Suppressor macrophage treated with lipopolysaccharide for 4 hours (primary cell): Measurements from ENCODE around the gene WDR1.
A peak's percentile ranks its signal among the peaks of the same experiment; 100 is the strongest.

Source experiments
- DNase-seq: peaks from one replicate; pipeline ENCODE4 v3.0.0-alpha.2; 2020

WDR1 gene

DNA sequence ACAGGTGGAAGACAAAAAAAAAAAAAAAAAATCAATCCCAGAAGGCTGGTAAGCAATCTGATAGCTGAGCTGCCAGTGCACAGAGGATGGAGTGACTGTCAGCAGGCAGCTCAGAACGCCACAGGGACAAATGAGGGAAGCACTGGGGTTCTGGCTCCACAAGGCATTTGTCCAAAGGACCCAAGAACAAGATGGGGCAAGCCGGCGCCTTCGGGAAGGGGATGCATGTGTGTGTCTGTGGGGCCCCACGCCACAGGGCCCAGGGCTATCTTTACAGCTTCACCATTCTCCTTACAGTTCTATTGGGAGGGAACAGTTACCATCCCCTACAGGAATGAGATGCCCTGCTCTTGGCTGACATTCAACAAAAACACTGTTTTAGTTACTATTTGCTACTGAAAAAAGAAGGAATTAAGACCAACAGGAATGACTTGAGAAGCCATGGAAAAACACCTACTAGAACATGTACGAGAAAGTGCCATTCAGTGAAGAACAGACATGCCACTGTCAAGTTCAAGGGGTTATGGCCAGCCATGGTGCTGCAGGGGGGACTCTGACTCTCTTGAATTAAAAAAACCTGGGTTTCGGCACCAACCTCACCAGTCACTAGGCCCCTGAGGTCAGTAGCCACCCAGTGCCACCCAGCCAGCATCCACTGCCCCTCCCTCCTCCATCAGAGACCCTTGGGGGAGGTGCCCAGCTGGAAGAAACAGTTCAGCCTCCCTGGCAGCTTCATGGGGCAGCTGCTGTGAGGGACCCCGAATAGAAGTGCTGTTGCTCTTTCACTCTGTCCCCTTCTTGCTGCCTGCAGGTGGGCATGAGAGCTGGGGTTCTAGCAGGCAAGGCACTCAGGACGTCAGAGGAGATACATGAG lies 18.5 kb downstream of the WDR1 start:
- no peak for DNase-seq

DNA sequence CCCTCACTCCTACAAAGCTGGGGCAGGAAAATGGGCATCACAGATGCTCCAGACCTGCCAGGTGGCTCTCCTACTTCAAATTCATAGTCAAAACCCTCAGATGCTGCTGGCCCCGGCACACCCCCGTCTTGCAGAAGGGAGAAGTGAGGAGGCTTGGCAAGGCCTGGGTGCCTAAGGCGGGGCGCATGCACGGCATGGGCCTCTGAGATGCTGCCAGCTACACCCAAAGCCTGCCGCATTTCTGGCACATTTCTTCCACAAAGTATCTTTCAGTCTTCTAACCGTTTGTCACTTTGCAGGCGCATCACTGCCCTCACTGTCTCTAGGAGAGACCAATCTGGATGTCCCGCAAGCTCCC lies 19.6 kb downstream of the WDR1 start:
- no peak for DNase-seq

DNA sequence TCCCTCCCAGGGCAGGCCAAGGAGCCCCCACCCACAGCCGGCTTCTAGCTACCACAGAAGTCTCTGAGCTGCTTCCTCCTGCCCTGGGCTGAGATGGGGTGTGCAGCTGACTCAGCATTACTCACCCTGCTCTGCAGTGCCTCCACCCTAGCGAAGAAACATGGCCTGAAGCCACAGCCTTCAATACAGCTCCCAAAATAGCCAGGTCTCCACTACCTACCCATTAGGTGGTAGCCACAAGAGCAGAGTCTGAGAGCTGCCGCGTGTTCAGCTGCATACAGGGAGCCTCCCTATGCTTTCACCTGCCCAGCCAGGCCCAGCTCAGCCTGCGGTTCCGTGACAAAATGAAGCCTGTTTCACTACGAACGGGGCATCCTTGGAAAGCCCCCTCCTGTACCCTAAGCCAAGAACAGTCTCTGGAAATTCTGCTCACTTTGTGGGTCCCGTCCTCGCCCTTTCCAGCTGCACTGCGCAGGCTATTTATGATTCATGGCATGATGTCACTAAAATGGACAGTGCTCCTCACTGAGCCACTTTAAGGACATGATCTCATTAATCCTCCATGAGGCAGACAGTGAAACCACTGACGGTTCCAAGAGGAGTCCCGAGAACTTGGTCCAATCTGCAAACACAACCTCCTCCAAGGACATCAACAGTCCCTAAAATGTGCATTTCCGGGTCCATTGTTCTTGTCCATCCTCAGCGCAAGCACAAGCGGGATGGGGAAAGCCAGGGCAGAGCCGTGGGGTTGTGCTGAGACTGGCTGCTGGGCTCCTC lies 20.2 kb downstream of the WDR1 start:
- DNase-seq: peak; percentile 90

DNA sequence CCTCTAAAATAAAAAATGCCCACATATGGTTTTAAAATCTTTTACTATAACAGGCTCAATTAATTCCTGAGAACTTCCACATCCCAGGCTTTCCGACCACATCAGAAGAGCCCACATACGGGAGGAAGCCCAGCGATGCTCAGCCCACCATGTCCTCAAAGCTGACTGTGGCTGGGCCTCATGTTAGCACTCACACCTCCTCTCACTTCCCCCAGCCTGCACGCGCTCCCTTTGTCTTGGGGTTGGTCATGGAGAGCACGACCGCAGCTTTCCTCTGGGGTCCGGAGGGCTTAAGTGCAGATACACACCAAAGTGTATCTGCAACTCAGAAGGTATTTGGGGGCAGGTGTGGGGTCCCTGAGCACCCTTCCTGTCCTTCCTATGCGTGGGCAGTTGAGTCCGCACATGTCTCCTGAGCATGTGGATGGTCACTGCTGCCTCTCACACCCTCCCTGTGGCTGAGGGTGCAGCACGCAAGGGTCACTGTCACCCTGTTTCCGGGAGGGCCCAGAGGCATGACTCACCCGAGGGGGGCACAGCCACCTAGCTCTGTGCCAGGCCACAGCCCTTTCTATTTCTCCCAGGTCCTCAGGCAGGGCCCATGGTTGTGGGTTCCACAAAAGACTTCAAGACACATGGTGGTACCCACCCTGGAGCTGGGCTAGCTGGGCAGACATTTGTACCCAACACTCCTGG lies 21.2 kb downstream of the WDR1 start:
- DNase-seq: peak; percentile 37

DNA sequence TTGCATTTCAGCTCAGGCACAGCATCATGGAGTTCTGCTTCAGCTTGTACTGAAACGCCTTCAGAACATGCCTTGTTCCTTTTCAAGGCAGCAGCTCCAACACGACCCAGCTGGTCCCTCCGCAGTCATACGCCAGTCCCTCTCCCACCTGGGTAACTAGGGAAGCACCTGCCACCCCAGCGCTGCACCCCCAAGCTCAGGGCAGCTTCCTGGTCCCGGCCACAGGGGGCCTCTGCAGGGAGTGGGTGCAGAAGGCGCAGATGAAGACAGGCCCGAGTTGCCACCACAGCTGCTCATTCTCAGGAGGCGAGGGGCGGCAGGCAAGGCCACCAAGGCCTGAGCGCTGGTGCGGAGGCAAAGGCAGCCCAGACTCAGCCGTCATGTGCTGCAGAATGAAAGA lies 21.8 kb downstream of the WDR1 start:
- no peak for DNase-seq

DNA sequence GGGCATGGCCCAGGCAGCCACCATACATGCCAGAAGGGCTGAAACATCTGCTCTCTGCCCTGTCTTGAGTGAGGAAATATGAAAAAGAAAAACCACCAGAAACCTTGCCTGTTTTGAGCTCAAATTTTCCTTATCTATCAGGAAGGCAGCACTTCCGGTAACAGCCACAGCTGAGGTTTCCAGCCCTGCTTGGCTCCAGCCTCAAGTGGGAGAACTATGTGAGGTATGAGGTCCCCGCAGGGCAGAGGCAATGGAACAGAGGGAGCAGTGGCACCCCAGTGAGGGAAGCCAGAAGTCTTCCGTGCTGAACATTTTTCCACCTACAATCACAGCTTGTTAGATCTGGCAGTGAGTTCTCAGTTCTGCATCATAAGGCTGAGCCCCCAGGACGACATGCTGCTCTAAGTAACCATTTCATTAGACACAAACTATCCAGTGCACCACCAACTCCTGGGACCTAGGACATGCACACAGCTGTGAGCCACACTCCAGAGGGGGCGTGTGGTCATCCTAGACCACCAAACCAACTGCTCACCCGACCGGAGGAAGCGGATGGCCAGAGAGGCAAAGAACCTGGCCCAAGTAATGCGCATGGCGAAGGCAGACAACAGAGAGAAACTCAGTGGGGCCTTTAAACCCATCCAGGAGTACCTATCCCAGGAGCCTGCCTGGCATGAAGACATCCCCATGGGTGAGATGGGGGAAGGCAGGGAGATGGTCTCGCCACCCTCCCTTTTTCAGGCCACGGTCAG lies 22.6 kb downstream of the WDR1 start:
- no peak for DNase-seq

DNA sequence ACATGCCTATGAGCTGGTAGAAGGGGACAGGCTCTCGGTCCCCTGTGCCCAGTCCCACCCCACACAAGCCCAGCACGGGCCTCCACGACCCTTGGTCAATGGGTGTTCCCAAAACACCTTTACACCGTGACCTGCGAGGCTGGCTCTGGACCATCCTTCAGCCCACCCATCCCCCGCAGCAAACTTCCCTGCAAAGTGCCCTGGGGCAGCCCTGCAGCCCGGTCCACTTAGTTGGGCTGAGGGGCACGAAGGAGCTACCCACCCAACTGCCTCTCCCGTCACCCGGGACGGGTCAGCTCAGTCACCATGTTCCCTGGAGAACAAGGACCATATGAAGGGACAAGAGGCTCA lies 23.4 kb downstream of the WDR1 start:
- no peak for DNase-seq

DNA sequence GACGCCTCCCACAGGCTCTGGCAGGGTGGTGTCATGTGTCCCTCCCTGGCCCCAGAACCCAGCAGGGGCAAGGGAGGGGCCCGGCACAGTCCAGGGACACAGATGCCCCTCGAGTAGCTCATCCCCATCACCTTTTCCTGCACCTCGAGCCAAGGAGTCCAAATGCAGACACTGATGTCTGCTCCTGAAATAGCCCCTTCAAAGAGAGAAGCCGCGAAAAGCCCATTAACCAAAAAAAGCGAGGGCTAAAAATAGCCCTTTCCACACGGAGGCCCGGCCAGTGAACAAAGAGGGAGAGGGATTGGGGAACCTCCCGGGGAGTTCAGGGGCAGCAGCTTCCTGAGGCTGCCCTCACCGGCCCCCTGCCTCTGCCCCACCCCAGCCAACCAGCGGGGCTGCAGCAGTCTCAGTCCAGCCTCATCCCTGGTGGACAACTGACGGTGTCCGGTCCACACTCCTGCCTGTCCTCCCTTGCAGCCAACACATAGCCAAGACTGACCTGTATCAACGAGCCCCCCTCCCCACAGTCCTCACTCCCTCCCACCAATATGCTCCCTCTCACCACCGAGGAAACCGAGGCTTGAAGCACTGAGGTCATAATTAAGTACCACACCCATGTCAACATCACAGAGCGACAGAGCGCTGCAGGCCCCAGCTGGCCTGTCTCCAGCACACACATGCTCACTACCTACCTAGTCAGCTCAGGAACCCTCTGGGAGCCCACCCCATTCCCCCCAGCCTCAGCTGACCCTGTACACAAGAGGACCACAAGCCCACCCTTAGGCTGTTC lies 23.9 kb downstream of the WDR1 start:
- no peak for DNase-seq

DNA sequence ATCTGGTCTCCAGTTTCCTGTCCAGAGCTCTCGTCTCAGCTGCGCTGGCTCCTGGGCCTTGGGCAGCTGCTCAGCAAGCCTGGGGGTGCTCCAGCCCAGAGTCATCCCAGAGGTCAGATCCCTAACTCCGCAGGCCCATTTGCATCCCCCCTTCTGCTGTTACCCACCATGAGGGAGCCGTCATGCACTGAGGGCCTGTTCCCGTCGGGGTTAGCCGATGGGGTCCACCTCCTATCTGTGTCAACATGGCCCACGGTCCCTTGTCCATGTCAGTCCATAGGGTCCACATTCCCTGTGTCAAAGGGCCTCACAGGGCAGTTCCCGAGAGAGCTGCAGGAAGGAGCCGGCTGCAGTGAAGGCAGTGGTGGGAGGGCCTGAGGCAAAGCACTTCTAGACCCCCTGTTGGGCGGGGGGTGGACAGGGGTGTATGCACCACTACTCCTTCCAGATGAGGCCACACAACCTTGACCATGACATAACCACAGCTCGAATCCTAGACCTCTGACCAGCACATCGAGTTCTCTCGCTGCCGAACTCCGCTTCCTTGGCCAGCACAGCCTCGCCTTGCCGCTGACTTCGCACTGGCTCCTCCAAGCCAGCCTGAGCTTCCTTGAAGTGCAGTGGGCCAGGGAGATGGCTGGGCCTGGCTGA lies 24.9 kb downstream of the WDR1 start:
- no peak for DNase-seq

DNA sequence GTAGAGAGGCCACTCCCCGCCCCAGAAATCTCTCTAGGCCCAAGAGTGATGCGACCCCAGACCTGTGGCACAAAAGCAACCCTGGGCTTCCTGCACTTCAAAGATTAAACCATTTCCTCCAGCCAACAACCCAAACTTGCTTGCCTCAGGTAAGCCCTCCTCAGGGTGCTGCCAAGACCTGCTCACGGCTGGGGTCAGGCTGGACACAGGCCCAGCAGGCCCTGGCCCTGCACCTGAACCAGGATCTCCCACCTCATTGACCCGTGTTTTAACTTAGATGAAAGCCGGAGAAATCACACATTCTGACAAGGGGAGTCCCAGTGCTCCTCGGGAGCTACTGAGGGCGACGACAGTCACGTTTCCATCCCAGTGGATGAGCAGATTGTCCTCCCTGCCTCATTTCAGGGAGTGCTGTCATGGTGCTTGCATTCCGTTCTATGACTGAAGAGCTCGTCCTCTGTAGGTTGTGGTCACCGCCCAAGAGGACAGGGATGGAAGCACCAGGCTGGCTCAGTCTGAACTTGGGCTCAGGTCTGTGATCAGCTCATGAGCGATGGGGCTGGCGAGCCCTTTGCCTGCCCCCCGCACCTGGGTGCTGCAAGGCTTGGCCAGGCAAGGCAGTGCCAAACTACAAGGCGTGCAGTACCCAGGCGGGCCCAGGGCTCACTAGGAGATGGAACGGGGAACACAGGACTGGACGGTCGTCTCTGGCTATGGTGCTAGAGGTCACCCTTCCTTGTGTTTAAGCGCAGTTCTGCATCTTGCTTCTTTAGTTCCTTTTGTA lies 25.9 kb downstream of the WDR1 start:
- no peak for DNase-seq

DNA sequence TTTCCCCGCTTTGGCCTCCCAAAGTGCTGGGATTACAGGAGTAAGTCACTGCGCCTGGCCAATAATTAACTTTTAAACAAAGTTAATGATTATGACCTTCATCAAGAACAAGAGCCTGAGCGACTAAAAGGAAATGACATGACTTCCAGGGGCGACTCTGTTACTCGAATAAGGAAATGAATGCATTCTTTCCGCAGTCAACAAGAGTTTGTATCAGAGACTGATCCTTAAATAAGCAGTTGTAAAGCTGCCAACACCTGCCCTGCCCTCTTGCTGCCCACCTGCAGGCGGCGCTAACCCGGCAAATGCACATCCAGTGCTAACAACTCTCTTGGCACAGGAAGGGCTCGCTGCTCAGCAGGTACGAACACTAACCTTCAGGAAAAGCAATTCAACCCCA lies 27.3 kb downstream of the WDR1 start:
- DNase-seq: no peak

DNA sequence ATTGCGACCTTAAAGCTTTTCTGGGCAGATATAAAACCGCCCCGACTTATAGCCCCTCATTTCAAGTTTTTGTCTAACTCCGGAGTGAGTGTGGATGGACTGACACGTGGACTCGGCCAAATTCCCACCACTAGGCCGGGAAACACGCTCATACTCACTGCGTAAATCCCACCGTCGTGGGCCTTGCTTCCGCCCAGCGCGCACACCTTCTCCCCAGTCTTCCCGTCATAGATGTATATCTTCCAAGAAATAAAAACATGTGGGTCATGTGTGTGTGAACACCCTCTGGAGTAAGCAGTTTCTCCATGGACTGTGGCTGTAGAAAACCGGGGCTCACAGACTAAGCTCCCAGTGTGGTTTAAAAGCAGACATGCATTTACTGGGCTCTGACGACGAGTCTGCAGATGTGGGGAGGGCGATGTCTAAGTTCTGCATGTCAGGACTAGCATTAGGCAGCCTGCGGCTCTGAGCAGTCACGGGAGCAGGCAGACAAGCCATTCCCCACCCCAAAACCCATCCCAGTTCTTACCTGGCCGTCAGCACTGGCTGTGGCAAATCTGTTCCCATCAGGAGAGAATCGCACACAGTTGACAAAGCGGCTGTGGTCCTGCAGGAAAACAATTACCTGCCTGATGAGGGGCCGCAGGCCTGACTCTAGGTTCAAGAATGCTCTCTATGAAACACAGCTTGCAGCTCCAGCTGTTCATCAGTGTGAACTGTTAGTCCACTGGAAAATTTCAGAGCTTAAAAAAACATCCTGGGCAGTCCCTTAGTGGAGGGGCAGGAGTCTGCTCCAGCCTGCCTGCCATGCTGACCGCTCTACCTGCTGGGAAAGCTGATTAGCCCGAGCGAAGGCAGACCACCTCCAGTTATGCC lies 28.2 kb downstream of the WDR1 start:
- no peak for DNase-seq

DNA sequence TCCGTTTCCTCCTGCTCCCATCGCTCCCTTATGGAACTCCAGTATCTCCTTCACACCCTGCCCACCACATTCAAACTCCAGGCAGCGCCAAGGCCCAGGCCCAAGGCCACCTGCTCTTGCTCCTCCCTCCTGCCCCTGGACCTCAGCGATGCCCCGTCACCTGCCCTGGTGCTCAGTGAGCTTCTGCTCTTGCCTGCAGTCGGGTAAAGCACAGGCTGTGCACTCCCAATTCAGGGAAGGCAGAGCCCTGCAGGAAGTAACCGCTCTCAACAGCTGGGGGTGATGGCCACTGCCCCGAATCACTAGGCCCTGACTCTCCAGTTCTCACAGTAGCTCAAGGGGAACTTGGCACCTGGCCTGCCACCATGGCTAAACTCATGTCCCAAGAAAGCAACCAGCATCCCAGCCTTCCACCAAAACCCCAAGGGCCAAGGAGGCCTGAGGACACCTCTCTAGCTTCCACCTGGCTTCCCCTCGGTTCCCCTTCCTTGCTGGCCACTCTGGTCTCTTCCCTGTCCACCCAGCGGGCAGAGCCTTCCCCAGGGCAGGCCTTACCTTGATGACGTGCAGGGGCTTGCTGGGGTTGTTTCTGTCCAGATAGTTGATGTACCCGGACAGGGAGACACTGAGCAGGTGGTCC lies 29.3 kb downstream of the WDR1 start:
- no peak for DNase-seq

DNA sequence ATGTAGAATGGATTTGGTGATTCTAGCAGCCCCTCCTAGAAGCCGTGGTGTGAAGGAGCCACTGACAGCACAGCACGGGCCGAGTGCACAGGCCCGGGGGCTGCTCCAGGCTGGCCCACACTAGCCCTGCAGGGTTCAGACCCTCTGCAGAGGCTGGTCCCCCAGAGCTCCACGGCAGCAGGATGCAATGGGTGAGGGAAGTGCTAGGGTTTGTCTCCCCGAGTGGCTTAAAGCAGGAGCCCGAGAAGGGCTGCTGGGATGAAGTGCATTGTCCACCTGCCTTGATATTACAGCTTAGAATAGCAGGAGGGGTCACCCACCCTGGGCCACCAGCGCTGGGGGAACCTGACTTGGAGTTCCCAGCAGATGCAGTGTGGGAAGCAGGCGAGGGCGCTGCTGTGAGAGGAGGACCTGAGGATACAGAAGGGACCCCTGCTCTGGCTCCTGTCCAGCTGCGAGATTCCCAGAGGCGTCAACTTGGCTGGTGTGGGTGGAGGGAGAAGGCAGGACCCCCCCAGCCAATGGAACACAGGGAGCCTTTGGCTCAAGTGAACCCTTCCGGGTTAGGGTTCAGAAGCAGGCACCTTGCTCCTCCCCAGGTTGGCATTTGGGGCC lies 30.0 kb downstream of the WDR1 start:
- DNase-seq: no peak

DNA sequence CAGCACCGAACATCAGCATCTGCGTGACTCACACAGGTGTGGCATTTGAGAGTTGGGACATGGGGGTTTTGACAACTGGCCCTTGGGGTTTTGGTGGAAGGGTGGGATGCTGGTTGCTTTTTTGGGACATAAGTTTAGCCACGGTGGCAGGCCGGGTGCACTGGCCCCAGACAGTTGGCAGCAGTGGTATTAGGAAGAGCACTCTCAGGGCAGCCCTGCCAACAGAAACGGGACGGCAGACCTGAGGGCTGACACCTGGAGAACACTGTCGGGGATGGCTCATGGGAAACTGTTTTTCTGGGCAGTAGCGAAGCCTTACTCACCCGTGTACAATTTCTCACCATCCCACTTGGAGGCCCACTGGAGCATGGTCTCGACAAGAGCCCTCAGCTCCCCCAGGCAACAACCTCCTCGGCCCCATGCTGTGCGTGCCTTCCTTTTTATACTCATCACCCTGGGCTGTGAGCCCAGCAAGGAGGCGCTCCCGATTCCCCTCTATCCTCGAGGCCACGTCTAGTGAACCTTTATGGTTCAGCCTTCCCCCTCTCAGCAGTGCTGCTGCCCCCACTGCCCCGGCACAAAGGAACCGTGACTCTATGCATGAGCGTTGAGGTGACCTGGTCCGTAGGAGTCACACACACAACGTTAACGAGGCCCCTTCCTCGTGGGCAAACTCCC lies 30.6 kb downstream of the WDR1 start:
- no peak for DNase-seq

DNA sequence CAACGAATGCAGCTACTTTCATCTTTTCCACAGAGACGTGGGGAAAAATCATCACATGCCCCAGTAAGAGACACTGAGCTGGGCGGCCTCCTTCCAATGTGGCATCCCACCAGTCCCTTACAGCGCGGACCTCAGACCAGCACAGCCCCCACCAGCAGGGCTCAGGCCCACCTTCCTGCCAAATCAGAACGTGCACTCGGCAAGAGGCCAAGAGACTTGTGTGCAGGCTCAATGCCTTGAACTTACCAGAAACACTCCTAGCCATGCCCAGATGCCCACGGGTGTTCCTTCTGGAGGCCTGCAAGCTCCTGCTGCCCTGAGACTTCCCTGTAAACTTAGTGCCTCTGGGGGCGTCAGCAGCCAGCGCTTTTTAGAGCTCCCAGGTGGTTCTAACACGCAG lies 31.2 kb downstream of the WDR1 start:
- DNase-seq: no peak

DNA sequence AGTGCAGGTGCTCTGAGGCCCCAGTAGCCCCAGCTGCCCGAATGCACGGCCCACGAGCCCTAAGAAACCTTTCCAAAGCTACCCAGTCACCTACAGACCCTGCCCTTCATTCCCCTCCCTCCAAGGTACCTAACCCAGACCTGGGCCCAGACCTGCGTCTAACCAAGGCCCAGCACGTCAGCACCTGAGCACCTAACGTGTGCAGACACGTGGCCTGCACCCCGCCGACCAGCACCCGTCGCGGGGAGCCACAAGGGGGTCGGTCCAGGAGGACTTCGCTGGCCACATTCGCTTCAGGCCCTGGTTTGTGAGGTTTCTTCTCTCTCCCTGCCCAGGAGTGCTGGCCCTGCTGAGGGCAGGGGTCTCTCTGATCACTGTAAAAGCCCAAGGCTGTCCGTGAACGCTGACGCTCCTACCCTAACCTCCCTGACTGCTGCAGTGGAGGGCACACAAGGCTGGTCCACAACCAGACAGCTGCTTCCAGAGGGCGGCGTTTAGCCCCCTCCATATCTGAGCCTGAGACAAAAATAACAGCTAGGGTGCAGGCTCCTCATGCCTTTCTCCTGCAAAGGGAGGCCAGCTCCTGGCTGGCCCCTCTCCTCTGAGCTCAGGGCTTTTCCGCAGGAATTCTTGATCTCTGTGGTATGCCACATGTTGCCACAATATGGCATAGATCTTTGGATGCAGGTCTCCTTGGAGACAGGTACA lies 31.8 kb downstream of the WDR1 start:
- no peak for DNase-seq
